Testis (tissue), 3 donors: ENCODE data around the gene RGS13. TPM values are rescaled to one million over a fixed set of nuclear protein-coding genes. Genes with fewer than 3 reads are reported as not detected.

Experiments
- DNase-seq: peaks from one replicate; pipeline ENCODE4 v3.0.0-alpha.2; 2019
- H3K27ac ChIP-seq, 2 donors: fragments of 200-600 bp; sonication (generic); one replicate each; pipeline ENCODE4 v1.5.1; 2019
- H3K27me3 ChIP-seq: fragments of 200-600 bp; sonication (generic); one replicate; pipeline ENCODE4 v1.5.1; 2019
- H3K36me3 ChIP-seq: fragments of 200-600 bp; sonication (generic); one replicate; pipeline ENCODE4 v1.5.1; 2017; ENCODE audit warnings: low read depth; ENCODE audit errors: missing control alignments
- H3K4me1 ChIP-seq: fragments of 200-600 bp; sonication (generic); one replicate; pipeline ENCODE4 v1.5.1; 2019
- H3K4me3 ChIP-seq, 2 donors: fragments of 200-600 bp; sonication (generic); one replicate each; pipeline ENCODE4 v1.5.1; 2017 to 2019
- H3K9me3 ChIP-seq: fragments of 200-600 bp; sonication (generic); one replicate; pipeline ENCODE4 v1.5.1; 2017
- POLR2A ChIP-seq: fragments of 450-650 bp; IDR thresholded peaks from one replicate; pipeline ENCODE4 v1.6.1; 2017; ENCODE audit warnings: antibody characterized with exemption, mild to moderate bottlenecking, moderate library complexity
- WGBS, 2 donors: methylation state at CpG; one replicate each; pipeline ENCODE4 v1.1.5; 2018; 5-methylcytosine and 5-hydroxymethylcytosine counted together
- intact Hi-C: fragments of 100-400 bp; cut with DNase I; formaldehyde crosslinking; loops from one replicate; pipeline ENCODE4 v1.15.1; 2023; ENCODE audit warnings: low total_unique reads
- polyA plus RNA-seq: library from polyadenylated mRNA; stranded (reverse); fragments of 350-450 nt; fragmentation: Illumina TruSeq; extraction: RNeasy Lipid Tissue Mini Kit (QIAGEN cat#74804); gene quantifications from one replicate; pipeline ENCODE4 v1.2.3, GENCODE V29; 2014; ENCODE audit warnings: low read depth, low replicate concordance; ENCODE audit not compliant: insufficient read depth
- total RNA-seq, 2 donors: library from RNA; depleted of rRNA; stranded (reverse); fragments of >200 nt; gene quantifications; one replicate each; pipeline ENCODE4 v1.2.3, GENCODE V29; 2016
- TF ChIP-seq, protein P1 (sequence below), 3 experiments: fragments of 450-650 bp in 2 of 3; fragments of 200-600 bp in 1 of 3; sonication (generic) in 1 of 3; IDR thresholded peaks; one replicate each; pipeline ENCODE4 v1.5.1; 2016 to 2019; ENCODE audit warnings: antibody characterized with exemption in 3 of 3, mild to moderate bottlenecking in 2 of 3, moderate library complexity in 1 of 3

The RGS13 gene
- total and polyA plus RNA-seq, 3 donors from 2014 or later, result 0.25 TPM; not detected in 2

GRCh38 chr1:192696082-192696481, 60.1 kb downstream of the RGS13 start:
- Histone ChIP-seq H3K9me3 (no peaks in the 10 kb centered on the region), H3K36me3 (no peaks in the 10 kb centered on the region), H3K4me1 (no peaks in the 10 kb centered on the region), H3K4me3 (no peak overlapping the region), H3K27ac (no peak overlapping the region), H3K27me3 (no peaks in the 10 kb centered on the region)
- intact Hi-C loops, result no loop called here
- TF ChIP-seq, protein P1, sequence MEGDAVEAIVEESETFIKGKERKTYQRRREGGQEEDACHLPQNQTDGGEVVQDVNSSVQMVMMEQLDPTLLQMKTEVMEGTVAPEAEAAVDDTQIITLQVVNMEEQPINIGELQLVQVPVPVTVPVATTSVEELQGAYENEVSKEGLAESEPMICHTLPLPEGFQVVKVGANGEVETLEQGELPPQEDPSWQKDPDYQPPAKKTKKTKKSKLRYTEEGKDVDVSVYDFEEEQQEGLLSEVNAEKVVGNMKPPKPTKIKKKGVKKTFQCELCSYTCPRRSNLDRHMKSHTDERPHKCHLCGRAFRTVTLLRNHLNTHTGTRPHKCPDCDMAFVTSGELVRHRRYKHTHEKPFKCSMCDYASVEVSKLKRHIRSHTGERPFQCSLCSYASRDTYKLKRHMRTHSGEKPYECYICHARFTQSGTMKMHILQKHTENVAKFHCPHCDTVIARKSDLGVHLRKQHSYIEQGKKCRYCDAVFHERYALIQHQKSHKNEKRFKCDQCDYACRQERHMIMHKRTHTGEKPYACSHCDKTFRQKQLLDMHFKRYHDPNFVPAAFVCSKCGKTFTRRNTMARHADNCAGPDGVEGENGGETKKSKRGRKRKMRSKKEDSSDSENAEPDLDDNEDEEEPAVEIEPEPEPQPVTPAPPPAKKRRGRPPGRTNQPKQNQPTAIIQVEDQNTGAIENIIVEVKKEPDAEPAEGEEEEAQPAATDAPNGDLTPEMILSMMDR (IDR thresholded peaks at IDR 0.05), result no peak
- TF ChIP-seq POLR2A, result no peak
- WGBS, 2 donors, result 87 to 90% methylated on average over 2 of the region's 2 CpGs
- no peak for DNase-seq

DNA sequence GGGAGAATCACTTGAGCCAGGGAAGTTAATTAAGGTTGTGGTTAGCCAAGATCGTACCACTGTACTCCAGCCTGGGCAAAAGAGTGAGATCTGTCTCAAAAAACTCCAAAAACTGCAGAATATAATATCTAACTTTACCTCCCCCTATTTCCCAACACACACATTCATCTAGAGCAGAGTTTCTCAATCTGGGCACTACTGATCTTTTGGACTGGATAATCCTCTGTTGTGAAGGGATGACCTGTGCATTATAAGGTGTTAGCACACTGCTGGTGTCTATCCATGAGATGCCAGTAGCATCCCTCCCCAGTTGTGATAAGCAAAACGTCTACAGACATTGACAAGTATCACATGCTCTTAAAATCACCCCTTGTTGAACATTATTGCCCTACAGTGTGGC, 61.8 kb downstream of the RGS13 start:
- no peaks in the 10 kb centered on the region for H3K27me3 ChIP-seq
- TF ChIP-seq, protein P1 (IDR thresholded peaks at IDR 0.05), result no peak
- intact Hi-C loops, result no loop called here
- 75 to 79% methylated on average over 2 of the region's 2 CpGs for WGBS, 2 donors
- H3K4me1 ChIP-seq, result no peaks in the 10 kb centered on the region
- no peaks in the 10 kb centered on the region for H3K36me3 ChIP-seq
- no peak overlapping the region for H3K4me3 ChIP-seq
- H3K27ac ChIP-seq, result no peak overlapping the region
- H3K9me3 ChIP-seq, result no peaks in the 10 kb centered on the region
- DNase-seq, result no peak

- Histone ChIP-seq H3K27me3 (no peaks in the 10 kb centered on the region), H3K4me3 (no peak overlapping the region), H3K36me3 (no peaks in the 10 kb centered on the region), H3K9me3 (no peaks in the 10 kb centered on the region), H3K4me1 (no peaks in the 10 kb centered on the region), H3K27ac (no peak overlapping the region)
- WGBS, 2 donors, result 91 to 99% methylated on average over 11 of the region's 11 CpGs
- intact Hi-C loops, result no loop called here
- no peak for DNase-seq
- TF ChIP-seq, protein P1 (IDR thresholded peaks at IDR 0.05), result no peak
- no peak for TF ChIP-seq POLR2A
Observed at GRCh38 chr1:192698731-192699130, 62.8 kb downstream of the RGS13 start.

DNA sequence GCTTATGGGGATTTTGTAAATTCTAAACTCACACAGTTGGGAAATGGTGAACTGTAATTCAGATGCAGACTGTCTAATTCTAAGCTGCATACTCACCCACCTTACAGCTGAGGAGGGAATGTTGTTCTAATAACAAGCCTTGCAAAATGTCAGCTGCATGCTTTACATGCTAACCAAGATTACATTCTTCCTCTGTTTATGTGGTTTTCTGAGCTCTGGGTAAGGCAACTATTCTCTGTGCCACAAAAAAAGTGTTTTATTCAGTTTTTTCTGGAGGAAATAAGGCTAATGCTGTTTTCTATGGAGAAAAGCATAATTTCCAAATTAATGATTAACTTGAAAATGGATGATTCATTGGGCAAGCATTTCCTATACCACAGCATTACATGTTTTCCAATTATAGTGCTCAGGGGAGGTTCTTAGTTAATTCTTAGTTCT, 64.9 kb downstream of the RGS13 start:
- Histone ChIP-seq H3K4me3 (no peak overlapping the region), H3K4me1 (no peaks in the 10 kb centered on the region), H3K9me3 (no peaks in the 10 kb centered on the region), H3K27ac (no peak overlapping the region), H3K27me3 (no peaks in the 10 kb centered on the region), H3K36me3 (no peaks in the 10 kb centered on the region)
- DNase-seq, result no peak
- no peak for TF ChIP-seq POLR2A
- TF ChIP-seq, protein P1 (IDR thresholded peaks at IDR 0.05), result no peak
- intact Hi-C loops, result no loop called here

GRCh38 chr1:192702212-192702902, 66.4 kb downstream of the RGS13 start:
- Histone ChIP-seq H3K36me3 (no peaks in the 10 kb centered on the region), H3K9me3 (no peaks in the 10 kb centered on the region), H3K4me3 (no peak overlapping the region), H3K27ac (no peak overlapping the region), H3K4me1 (no peaks in the 10 kb centered on the region), H3K27me3 (no peaks in the 10 kb centered on the region)
- no peak for TF ChIP-seq POLR2A
- TF ChIP-seq, protein P1 (IDR thresholded peaks at IDR 0.05), result no peak
- DNase-seq, result no peak
- intact Hi-C loops, result no loop called here
- WGBS, 2 donors, result 72 to 73% methylated on average over 4 of the region's 4 CpGs
